Trophoblast cell (in vitro differentiated cells and primary cell): ENCODE data around the gene CACNA1D.

Experiments
- DNase-seq, 2 donors: peaks; one replicate each; pipeline ENCODE4 v3.0.0-alpha.2; 2016
- H2AFZ ChIP-seq: 2 replicates; pipeline ENCODE4 v1.6.1; 2013; ENCODE audit warnings: low read length, moderate library complexity, mild to moderate bottlenecking; ENCODE audit not compliant: insufficient read depth, poor library complexity
- H2AK5ac ChIP-seq: 2 replicates; pipeline ENCODE4 v1.6.1; 2013; ENCODE audit warnings: mild to moderate bottlenecking, low read length
- H2BK120ac ChIP-seq: 2 replicates; pipeline ENCODE4 v1.6.1; 2013; ENCODE audit warnings: low read length, mild to moderate bottlenecking, moderate library complexity; ENCODE audit not compliant: insufficient read depth, poor library complexity
- H2BK12ac ChIP-seq: 2 replicates; pipeline ENCODE4 v1.6.1; 2013; ENCODE audit warnings: mild to moderate bottlenecking, low read length, moderate library complexity
- H2BK5ac ChIP-seq: 2 replicates; pipeline ENCODE4 v1.6.1; 2013; ENCODE audit warnings: low read length, low read depth, moderate library complexity, mild to moderate bottlenecking; ENCODE audit not compliant: poor library complexity
- H3K14ac ChIP-seq: 2 replicates; pipeline ENCODE4 v1.6.1; 2013; ENCODE audit warnings: mild to moderate bottlenecking, low read length
- H3K18ac ChIP-seq: 2 replicates; pipeline ENCODE4 v1.6.1; 2013; ENCODE audit warnings: mild to moderate bottlenecking, low read length
- H3K23ac ChIP-seq: 2 replicates; pipeline ENCODE4 v1.6.1; 2013; ENCODE audit warnings: low read length
- H3K27ac ChIP-seq: 2 replicates; pipeline ENCODE4 v1.5.1; 2013; ENCODE audit warnings: low read depth, mild to moderate bottlenecking, inconsistent platforms, low read length, moderate library complexity
- H3K27me3 ChIP-seq: 2 replicates; pipeline ENCODE4 v1.6.1; 2013; ENCODE audit warnings: inconsistent platforms, mild to moderate bottlenecking, low read length, moderate library complexity; ENCODE audit not compliant: insufficient read depth
- H3K36me3 ChIP-seq, 2 experiments: 1 replicate in 1 of 2; 2 replicates in 1 of 2; pipeline ENCODE4 v1.6.1; 2013; ENCODE audit warnings: low read length in 2 of 2, mild to moderate bottlenecking in 2 of 2, moderate library complexity in 1 of 2; ENCODE audit not compliant: insufficient read depth in 2 of 2, control insufficient read depth in 1 of 2
- H3K4ac ChIP-seq: 2 replicates; pipeline ENCODE4 v1.6.1; 2013; ENCODE audit warnings: low read depth, mild to moderate bottlenecking, low read length, moderate library complexity
- H3K4me1 ChIP-seq, 2 experiments: 1 replicate in 1 of 2; 2 replicates in 1 of 2; pipeline ENCODE4 v1.6.1; 2013; ENCODE audit warnings: low read length in 2 of 2, mild to moderate bottlenecking in 2 of 2, moderate library complexity in 1 of 2; ENCODE audit not compliant: insufficient read depth in 2 of 2, control insufficient read depth in 1 of 2
- H3K4me2 ChIP-seq: 2 replicates; pipeline ENCODE4 v1.6.1; 2013; ENCODE audit warnings: inconsistent platforms, mild to moderate bottlenecking, low read length, moderate library complexity
- H3K4me3 ChIP-seq: 2 replicates; pipeline ENCODE4 v1.5.1; 2013; ENCODE audit warnings: mild to moderate bottlenecking, low read depth, low read length, inconsistent platforms
- H3K79me1 ChIP-seq: one replicate; pipeline ENCODE4 v1.6.1; 2013; ENCODE audit warnings: low read length
- H3K79me2 ChIP-seq: 2 replicates; pipeline ENCODE4 v1.6.1; 2013; ENCODE audit warnings: low read length, mild to moderate bottlenecking; ENCODE audit not compliant: control insufficient read depth, insufficient read depth, poor library complexity
- H3K9ac ChIP-seq: 2 replicates; pipeline ENCODE4 v1.6.1; 2013; ENCODE audit warnings: mild to moderate bottlenecking, low read length
- H3K9me3 ChIP-seq: 2 replicates; pipeline ENCODE4 v1.6.1; 2013; ENCODE audit warnings: low read depth, mild to moderate bottlenecking, control low read depth, inconsistent platforms, low read length; ENCODE audit not compliant: insufficient read depth
- H4K12ac ChIP-seq: 2 replicates; pipeline ENCODE4 v1.6.1; 2013; ENCODE audit warnings: low read depth, mild to moderate bottlenecking, low read length, moderate library complexity
- H4K8ac ChIP-seq: 2 replicates; pipeline ENCODE4 v1.6.1; 2013; ENCODE audit warnings: low read depth, mild to moderate bottlenecking, low read length, moderate library complexity
- H4K91ac ChIP-seq: one replicate; pipeline ENCODE4 v1.6.1; 2013; ENCODE audit warnings: low read depth, mild to moderate bottlenecking, low read length, moderate library complexity
- WGBS: extraction: QIAGEN DNeasy Blood & Tissue Kit; methylation state at CpG from one replicate; pipeline ENCODE4 v1.1.7; 2013; ENCODE audit warnings: missing lambda C conversion rate; ENCODE audit not compliant: insufficient read length, insufficient coverage; ENCODE audit errors: extremely low coverage; 5-methylcytosine and 5-hydroxymethylcytosine counted together

Gene CACNA1D

DNA sequence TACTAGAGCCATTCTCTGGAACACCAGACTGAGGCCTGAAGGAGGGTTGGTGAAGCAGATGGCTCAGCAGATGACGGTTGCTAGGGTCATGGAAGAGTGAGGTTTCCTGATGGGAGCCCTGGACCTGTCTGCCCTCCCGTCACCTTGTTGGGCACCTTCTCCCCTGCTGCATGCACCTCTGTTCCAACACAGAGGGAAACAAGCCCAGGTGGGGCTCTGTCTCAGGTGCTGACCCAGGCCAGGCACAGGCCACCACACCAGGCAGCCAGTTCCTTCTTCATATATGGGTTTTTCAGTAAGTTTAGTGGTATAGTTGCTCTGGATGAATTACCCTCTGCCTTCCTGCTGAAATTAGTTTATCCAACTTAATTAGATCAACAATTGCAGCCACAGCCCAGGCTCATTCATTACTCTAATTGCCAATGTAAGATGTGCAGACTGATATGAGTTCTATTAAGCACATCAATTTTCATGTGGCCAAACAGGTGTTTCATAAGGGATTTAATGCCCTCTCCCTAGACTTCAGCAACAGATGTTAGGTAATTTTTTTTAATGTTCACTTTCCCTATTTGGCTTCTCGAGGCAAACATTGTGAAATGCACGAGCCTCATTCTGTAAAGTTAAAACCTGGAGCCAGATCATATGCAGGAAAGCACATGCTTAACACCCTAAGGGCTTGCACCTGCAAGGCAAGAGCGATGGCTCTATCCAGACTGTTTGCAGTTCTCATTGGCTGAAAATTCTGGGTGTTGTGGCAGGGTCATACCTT is 177.0 kb downstream of the CACNA1D start:
- Histone ChIP-seq H4K8ac (no peak overlapping the region), H3K4me1 (no peaks in the 10 kb centered on the region), H2AFZ (no peak overlapping the region), H4K12ac (no peak overlapping the region), H3K23ac (no peak overlapping the region), H3K9me3 (no peaks in the 10 kb centered on the region), H3K27ac (no peak overlapping the region), H3K79me1 (no peaks in the 10 kb centered on the region), H2BK120ac (no peak overlapping the region), H3K18ac (no peak overlapping the region), H3K4me2 (no peak overlapping the region), H3K9ac (no peak overlapping the region), H3K79me2 (no peaks in the 10 kb centered on the region), H3K14ac (no peak overlapping the region), H3K4me3 (no peak overlapping the region), H2BK12ac (no peak overlapping the region), H3K27me3 (no peaks in the 10 kb centered on the region), H2AK5ac (no peak overlapping the region), H2BK5ac (no peak overlapping the region), H3K4ac (no peak overlapping the region), H4K91ac (no peak overlapping the region), H3K36me3 (no peaks in the 10 kb centered on the region)
- no CpG with 5 or more reads among the region's 5 CpGs for WGBS
- DNase-seq, result no peak

DNA sequence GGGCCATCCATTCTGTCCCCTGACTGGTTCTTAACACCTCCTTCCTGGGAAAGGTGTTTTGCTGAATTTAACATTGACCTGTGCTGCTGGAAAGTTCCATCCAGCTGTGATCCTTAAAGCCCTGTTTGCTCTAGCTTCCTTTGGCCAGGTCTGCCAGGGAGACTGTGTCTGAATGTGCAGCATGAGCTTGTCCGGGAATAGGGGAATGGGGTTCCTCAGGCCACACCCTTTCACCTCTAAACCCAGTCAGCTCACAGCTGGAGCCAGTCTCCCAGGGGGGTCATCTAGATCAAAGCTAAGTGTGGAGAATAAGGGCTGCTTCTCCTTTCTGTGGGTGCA is 177.5 kb downstream of the CACNA1D start:
- no peak overlapping the region for H3K23ac ChIP-seq
- no peak overlapping the region for H2BK120ac ChIP-seq
- H2AK5ac ChIP-seq, result no peak overlapping the region
- no peak overlapping the region for H3K27ac ChIP-seq
- no peak overlapping the region for H2AFZ ChIP-seq
- no peaks in the 10 kb centered on the region for H3K79me1 ChIP-seq
- DNase-seq, result no peak
- no peak overlapping the region for H2BK5ac ChIP-seq
- H3K27me3 ChIP-seq, result no peaks in the 10 kb centered on the region
- H4K91ac ChIP-seq, result no peak overlapping the region
- no peaks in the 10 kb centered on the region for H3K36me3 ChIP-seq
- H3K9me3 ChIP-seq, result no peaks in the 10 kb centered on the region
- no peaks in the 10 kb centered on the region for H3K4me1 ChIP-seq
- no peak overlapping the region for H2BK12ac ChIP-seq
- no peak overlapping the region for H3K9ac ChIP-seq
- no peak overlapping the region for H3K4me2 ChIP-seq
- no CpG with 5 or more reads among the region's 1 CpG for whole genome bisulfite sequencing
- no peak overlapping the region for H3K14ac ChIP-seq
- H3K4ac ChIP-seq, result no peak overlapping the region
- H4K12ac ChIP-seq, result no peak overlapping the region
- no peaks in the 10 kb centered on the region for H3K79me2 ChIP-seq
- no peak overlapping the region for H3K4me3 ChIP-seq
- H3K18ac ChIP-seq, result no peak overlapping the region
- no peak overlapping the region for H4K8ac ChIP-seq

DNA sequence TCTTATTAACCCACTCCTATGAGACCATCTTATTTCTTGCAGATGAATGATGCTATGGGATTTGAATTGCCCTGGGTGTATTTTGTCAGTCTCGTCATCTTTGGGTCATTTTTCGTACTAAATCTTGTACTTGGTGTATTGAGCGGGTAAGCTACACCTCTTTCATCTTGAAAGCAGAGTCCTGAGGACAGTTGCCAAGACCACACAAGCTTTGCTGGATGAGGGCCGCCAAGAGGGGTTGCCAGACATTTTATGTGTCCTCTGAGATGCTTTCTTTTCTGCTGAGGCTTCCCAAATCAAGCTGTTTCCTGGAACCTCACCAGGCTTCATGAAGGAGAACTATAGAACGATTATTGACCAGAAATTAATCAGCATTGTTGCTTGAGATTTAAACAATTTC is 178.6 kb downstream of the CACNA1D start:
- Histone ChIP-seq H2AFZ (no peak overlapping the region), H3K4ac (no peak overlapping the region), H2AK5ac (no peak overlapping the region), H3K4me1 (no peaks in the 10 kb centered on the region), H3K27ac (no peak overlapping the region), H3K23ac (no peak overlapping the region), H4K12ac (no peak overlapping the region), H2BK5ac (no peak overlapping the region), H2BK12ac (no peak overlapping the region), H3K27me3 (no peaks in the 10 kb centered on the region), H4K8ac (no peak overlapping the region), H2BK120ac (no peak overlapping the region), H3K36me3 (no peaks in the 10 kb centered on the region), H3K14ac (no peak overlapping the region), H3K18ac (no peak overlapping the region), H3K79me2 (no peaks in the 10 kb centered on the region), H3K79me1 (no peaks in the 10 kb centered on the region), H4K91ac (no peak overlapping the region), H3K9me3 (no peaks in the 10 kb centered on the region), H3K9ac (no peak overlapping the region), H3K4me3 (no peak overlapping the region), H3K4me2 (no peak overlapping the region)
- no peak for DNase-seq
- WGBS, result no CpG with 5 or more reads among the region's 5 CpGs

DNA sequence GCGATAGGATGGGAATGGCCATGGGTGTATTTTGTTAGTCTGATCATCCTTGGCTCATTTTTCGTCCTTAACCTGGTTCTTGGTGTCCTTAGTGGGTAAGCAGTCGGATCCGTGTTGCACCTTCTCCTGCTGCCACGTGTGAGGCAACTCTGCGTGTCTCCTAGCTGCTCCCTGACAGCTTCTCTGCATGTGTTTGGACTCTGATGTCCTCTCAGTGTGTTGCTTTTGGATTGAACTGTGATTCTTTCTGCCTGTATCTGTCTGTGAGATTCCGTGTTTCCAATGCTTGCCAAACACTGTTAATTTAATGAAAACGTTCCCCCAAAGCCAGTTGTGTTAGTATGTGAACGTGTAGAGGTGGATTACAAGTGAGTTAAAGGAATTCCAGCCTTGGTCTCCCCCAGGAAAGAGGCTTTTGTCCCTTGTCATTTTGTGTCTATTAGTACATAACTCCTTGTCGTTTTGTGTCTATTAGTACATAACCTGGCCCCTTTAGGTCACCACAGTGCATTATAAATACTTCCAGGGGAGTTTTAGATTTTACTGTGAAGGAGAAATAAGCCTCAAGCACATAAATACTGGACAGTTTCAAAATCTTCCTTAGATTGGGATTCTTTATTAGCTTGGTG is 179.4 kb downstream of the CACNA1D start:
- no peak overlapping the region for H3K4ac ChIP-seq
- H3K23ac ChIP-seq, result no peak overlapping the region
- H2AFZ ChIP-seq, result no peak overlapping the region
- H4K91ac ChIP-seq, result no peak overlapping the region
- no peak overlapping the region for H3K4me3 ChIP-seq
- no peak overlapping the region for H3K27ac ChIP-seq
- no peak for DNase-seq
- no peaks in the 10 kb centered on the region for H3K36me3 ChIP-seq
- H2AK5ac ChIP-seq, result no peak overlapping the region
- no peak overlapping the region for H2BK12ac ChIP-seq
- H3K18ac ChIP-seq, result no peak overlapping the region
- no peak overlapping the region for H3K9ac ChIP-seq
- H4K12ac ChIP-seq, result no peak overlapping the region
- no peak overlapping the region for H3K4me2 ChIP-seq
- no peaks in the 10 kb centered on the region for H3K79me2 ChIP-seq
- H3K4me1 ChIP-seq, result no peaks in the 10 kb centered on the region
- H2BK5ac ChIP-seq, result no peak overlapping the region
- no peak overlapping the region for H3K14ac ChIP-seq
- no peaks in the 10 kb centered on the region for H3K79me1 ChIP-seq
- H3K27me3 ChIP-seq, result no peaks in the 10 kb centered on the region
- no peaks in the 10 kb centered on the region for H3K9me3 ChIP-seq
- no peak overlapping the region for H4K8ac ChIP-seq
- no peak overlapping the region for H2BK120ac ChIP-seq
- no CpG with 5 or more reads among the region's 10 CpGs for WGBS
